ENCODE data around the gene UMODL1.
"Not testable (repeated sequence)": the region's sequence is repeated elsewhere in the genome, so short reads cannot be mapped to it uniquely, and the experiment has no call there.

UMODL1 gene

DNA sequence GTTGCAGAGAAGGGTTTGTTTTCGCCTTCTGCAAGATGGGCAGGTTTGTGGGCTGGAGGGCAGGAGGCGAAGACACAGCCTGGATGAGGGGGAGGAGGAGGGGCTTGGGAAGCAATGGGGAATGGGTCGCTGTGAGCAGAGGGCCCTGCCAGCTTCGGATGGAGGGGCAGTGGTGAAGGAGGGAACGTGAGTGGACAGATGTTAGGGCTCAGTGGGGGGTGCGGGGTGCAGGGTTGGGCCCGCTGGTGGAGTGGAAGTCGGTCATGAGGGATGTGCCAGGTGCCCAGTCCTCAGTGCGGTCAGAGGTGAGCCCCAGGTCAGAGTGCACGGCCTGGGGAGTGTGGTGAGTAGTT, 92.4 kb downstream of the UMODL1 start:
- no peak for DNase-seq (ENCODE audit: low read depth, low spot score)

DNA sequence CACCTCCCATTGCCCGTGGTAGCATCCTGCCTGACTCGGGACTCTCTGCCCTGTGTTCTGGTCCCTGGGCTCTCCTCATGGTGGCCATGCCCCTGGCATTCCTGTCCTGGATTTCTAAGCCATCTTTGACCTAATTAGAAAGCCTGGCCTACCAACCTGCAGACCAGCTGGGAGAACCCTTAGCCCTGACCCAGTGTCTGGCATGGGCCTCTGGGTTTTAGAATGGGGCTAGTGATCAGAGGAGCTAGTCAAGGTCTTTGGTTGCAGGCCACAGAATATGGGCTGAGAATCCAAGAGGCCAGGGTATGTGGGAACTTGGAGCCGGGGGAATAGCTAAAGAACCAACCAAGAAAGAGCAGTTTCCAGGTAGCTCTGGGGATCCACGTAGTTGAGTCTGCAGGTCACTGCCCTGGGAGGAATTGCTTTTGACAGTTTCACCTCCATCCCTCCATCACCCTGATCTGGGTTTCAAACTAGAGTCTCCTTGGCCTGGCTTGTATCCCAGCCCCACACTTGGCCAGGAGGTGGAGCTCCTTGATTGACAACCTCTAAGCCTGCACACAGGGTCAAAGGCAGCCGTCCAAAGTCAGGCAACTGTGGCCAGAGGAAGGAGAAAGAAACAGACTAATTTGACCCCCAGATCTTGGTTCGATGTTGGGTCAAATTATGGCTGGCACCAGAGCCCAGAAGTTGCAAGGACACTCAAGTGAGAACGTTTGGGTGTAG, 93.1 kb downstream of the UMODL1 start:
- DNase-seq (ENCODE audit: low read depth, low spot score), result no peak

DNA sequence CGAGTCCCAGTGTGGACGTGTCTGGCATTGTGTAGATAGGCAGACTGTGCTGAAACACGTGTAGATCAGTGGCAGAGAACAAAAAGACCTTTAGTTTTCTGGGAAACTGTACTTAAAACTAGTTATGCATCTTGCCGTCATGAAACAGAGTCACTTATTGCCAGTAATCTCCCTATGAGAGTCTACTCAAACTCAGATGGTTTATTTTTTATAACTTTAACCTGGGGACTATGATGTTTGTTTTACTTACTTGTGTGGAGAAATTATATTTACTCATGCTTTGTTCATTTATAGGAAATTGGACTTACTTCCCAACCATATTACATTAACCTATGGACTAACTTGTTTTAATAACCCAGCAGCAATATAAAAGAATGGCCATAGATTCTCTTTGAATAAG, 93.7 kb downstream of the UMODL1 start:
- DNase-seq (ENCODE audit: low read depth, low spot score), result no peak

GRCh38 chr21:42165901-42166300, 94.8 kb downstream of the UMODL1 start:
- DNase-seq (ENCODE audit: low read depth, low spot score), result no peak

DNA sequence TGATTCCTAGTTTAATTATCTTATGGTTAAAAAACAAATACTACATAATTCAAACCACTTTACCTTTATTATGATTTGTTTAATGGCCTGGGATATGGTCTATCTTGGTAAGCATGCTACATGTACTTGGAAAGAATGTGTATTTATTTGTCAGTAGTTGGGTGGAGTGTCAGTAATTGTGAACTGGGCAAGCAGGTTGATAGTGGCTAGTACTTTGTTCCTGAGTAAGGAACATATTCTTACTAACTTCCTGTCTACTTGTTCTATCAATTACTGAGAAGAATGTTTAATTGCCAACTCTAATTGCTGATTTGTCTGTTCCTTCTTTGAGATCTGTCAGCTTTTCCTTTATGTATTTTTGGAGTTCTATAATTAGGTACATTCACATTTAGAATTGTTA, 98.6 kb downstream of the UMODL1 start:
- no peak for DNase-seq (ENCODE audit: low read depth, low spot score)

DNA sequence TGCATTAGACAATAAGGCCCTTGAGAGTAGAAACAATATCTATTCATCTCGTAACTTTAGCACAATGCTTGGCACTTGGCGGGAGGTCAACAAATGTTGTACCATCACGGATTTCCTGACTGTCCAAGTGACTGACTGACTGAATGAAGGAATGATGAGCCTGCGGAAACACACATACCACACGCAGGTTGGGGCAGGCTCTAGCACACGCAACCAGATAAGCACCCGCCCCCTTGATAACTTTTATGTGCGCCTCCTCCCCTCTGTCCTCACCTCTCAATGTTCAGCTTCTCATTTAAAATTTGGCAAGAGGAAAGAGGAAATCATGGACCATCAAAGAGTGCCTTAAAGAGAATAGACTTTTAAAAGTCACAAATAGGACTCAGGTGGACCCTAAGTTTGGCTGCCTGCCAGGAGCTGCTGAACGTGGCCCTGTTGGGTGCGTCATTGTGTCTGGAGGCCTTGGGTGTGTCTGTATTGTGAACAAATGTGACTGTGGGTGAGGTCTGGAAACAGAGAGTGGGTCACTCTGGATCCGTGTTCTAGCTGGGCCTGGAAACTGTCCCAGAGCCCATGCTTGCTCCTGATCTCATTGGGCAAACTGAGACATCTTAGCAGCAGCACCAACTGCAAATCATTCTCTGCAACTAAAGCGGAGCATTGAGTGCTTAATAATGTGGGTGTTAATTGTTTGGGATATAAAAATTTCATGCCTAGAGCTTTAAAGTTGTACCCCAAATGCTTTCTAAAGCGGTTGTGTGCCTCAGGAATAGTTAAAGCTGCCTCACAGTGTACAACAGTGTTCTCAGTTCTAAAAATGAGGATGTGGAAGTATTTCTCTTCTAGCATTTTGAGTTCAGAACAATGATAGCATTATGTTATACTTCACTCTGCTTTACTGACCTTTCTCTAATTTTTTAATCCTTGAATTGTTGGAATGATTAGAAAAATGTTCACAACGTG, 100.3 kb downstream of the UMODL1 start:
- no peak for DNase-seq (ENCODE audit: low read depth, low spot score)

DNA sequence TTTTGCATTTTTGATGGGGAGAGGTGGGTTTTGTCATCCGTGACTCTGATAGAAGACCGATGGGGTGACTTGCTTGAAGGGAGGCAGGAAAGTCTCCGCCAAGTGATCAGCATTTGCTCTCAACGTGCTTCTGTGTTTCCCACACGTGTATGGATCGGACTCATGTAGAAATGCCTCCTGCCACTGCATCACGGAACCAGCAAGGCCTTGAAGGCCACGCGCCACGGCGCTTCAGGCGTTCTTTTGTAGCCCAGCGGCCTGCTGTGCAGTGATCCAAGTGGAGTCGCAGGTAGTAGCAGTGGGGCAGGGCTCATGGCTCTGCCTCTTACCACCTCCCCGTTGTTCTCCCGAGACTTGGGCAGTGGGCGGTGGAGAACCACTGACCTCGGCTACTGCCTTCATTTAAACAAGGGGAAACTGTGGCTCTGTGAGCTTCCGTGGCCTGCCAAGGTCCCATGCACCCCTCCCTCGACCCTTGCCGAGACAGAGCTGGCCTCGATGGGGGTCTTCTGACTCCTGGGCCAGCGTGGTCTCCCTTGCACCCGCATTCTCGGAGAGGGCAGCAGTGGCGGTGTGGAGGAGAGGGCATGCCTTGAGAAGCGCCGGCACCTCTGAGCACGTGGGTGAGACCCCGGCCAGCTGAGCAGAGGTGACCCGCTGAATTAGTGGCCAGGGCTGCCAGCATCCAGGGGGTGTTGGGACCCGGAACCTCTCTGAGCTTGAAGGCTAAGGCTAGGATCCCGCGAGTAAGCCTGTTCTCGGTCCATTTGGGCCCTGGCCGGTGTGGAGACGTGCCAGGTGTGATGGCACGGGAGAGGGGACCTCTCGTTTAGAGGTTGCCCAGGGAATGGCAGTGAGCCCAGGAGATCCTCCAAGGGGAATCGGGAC, 101.7 kb downstream of the UMODL1 start:
- DNase-seq (ENCODE audit: low read depth, low spot score), result no peak

DNA sequence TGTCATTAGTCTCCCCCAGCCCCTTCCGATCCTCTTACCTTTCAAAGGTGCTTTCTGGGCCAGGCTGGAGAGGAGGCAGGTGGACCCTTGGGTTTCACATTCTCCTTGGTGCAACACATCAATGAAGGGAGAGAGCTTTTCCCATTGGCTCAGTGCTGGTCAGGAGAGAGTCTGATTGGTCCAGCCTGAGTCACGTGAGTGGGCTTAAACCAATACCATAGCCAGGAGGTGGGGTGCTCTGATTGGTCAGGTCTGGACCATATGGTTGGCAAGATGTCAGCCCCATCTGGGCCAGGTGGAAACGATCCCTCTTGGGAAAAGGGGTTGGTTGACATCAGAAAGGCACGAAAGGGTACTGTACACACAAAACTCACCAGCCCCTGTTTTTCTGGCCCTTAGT, 103.1 kb downstream of the UMODL1 start:
- DNase-seq (ENCODE audit: low read depth, low spot score), result no peak

DNA sequence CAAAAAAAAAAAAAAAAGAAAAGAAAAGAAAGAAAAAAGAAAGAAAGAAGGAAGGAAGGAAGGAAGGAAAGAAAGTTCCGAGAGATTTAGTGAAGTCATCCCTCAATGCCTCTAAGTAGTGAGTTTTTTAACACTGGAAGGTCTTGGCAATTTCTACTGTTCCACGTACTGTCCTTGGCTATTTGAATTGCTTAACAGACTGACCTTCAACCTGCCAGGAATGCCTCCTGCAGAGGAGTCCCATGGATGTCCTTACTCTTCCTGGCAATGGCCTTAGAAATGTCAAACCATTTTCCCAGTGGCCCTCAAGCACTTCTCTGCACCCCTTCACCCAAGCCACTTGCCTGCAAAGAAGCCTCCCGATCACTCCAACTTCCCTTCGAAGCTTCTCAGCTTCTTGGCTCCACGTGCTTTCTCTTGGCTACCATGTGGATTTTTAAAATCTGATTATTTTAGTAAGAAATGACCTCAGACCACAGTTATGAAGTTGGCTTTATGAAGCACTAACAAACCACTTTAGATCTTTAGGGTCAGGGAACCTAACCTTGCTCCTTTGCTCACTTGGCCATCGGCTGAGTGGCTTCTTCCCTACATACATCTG, 104.1 kb downstream of the UMODL1 start:
- no peak for DNase-seq (ENCODE audit: low read depth, low spot score)

DNA sequence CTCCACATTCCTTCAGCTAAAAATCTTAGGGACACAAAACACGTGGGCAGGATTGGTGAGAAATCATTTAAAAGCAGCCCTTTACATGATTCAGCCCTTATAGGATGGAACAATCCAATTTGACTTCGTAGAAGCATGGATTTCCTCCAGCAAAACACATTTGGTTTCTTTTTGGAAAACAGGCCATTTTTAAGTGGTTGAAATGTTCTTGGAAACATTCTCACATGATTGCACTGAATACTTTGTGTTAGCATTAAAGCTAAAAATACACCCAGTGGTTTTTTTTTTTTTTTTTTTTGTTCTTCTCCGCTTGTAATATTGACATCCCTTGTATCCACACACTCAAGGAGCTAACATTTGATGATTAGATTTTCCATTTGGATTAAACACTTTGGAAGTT, 105.7 kb downstream of the UMODL1 start:
- no peak for DNase-seq (ENCODE audit: low read depth, low spot score)

DNA sequence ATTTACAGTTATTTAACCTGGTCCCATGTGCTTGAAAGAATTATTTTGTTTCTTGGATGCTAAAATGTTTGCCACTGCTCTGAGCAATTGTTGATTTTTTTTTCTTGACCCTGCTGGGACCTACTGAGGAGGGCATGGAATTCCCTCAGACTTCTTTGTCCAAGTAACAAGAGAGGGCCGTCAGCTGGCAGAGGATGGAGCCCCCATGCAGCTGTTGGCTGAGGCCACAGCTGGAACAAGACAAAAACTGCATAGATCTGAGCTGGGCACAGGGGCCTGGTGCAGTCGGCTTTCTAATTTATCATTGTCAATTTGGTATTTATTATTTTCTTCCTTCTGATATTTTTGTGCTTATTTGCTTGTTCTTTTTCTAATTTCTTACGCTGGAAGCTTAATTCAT, 108.2 kb downstream of the UMODL1 start:
- no peak for DNase-seq (ENCODE audit: low read depth, low spot score)

GRCh38 chr21:42180001-42180400, 108.9 kb downstream of the UMODL1 start:
- DNase-seq (ENCODE audit: low read depth, low spot score), result not testable (repeated sequence)

DNA sequence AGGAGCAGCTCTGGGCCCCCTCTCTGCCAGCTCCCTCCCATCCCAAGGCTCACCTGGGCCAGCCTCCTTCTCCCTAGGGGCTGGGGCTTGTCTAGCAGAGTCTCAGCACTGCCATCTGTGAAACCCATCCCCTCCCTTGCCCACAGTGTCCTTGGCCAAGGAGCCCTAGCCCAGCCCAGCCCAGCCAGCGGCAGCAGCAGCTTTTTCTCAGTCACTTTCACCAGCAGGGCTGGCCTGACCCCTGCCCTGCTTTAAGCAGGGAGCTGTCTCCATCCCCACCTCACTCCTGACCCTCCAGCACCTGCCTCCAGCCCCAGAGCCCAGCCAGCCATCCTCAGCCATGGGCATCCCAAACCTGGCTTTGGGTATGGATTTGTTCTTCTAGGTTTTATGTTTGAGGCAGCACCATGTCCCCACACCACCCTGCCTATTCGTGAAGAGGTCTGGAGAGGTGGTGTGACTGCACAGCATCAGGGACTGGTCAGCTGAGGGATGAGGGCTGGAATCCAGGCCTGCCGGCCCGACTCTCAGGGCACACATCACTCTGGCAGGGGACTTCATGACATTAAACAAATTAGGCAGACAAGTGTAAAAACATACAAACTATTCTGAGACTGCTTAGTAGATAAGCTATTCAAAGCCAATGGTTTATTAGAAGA, 111.7 kb downstream of the UMODL1 start:
- DNase-seq (ENCODE audit: low read depth, low spot score), result no peak

DNA sequence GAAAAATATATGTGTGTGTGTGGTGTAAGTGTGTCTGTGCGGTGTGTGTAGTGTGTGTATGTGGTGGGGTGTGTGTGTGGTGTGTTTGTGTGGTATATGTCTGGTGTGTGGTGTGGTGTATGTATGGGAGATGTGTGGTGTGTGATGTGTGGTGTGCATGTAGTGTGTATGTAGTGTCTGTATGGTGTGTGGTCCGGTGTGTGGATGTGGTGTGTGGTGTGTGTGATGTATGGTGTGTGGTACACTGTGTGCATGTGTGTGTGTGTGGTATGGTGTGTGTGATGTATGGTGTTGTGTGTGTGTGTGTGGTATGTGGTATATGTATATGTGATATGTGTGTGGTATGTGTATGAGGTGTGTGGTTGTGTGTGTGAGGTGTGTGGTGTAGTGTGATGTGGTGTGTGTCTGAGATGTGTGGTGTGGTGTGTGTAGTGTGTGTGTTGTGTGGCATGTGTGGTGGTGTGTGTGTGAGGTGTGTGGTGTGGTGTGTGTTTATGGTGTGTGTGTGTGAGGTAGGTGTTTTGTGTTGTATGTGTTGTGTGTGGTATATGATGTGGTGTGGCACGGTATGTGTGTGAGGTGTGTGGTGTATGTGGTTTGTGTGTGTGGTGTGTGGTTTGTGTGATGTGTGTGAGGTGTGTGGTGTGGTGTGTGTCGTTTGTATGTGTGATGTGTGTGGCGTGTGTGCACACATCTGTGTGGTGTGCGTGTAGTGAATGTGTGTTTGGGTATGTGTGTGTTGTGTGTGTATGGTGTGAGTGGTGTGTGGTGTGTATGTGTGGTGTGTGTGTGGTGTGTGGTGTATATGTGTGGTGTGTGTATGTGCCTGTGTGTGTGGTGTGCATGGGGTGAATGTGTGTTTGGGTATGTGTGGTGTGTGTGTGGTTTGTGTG, 112.5 kb downstream of the UMODL1 start:
- DNase-seq (ENCODE audit: low read depth, low spot score), result no peak

- no peak for DNase-seq (ENCODE audit: low read depth, low spot score)
Measured at GRCh38 chr21:42186591-42186990, 115.5 kb downstream of the UMODL1 start.

DNA sequence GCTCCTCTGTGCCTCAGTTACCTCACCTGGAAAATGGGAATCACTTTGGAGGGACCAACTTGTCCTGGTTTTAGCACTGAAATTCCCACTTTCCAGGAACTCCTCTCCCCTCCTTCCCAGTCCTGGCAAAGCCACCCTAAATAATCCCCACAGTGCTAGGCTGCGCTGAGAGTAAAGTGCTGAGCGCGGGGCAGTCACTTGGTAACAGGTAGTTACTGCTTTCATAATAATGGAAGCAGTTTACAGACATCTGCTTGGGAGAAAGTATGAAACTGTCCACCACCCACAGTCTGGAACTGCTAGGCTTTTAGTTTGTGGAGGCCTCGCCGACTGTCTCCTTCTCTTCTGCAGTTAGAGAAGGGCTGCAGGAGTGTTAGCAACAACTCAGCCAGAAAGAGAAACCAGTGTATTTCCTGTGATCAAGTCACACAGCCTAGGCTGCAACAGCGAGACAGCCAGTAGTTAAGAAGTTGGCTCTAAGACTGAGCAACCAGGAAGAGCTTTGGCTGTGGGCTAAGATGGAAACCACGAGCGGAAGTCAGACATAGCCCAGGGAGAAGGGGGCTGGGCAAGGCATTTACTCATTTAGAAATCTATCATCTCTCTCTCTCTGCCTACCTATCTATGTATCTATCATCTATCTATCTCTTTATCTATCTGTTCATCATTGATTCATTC, 117.0 kb downstream of the UMODL1 start:
- DNase-seq (ENCODE audit: low read depth, low spot score), result no peak

DNA sequence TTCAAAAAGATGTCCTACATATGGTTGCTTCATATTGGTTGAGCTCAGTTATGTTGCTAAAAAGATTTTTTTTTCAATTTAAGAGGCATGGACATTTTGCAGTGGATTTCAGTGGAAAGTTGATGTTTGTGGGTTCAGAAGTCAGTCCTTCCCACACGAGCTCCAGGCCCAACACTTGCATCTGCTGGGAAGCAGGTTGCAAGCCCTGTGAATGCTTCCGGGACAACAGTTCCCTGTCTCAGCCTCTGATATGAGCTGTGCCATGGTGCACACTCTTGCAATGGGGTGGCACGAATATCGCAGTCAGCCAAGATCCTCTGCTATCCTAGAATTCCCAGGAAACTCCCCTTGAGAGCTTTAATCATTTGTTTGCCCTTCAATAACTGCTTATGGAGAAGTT, 117.5 kb downstream of the UMODL1 start:
- DNase-seq (ENCODE audit: low read depth, low spot score), result no peak

- no peak for DNase-seq (ENCODE audit: low read depth, low spot score)
Measured at GRCh38 chr21:42189431-42189830, 118.3 kb downstream of the UMODL1 start.

DNA sequence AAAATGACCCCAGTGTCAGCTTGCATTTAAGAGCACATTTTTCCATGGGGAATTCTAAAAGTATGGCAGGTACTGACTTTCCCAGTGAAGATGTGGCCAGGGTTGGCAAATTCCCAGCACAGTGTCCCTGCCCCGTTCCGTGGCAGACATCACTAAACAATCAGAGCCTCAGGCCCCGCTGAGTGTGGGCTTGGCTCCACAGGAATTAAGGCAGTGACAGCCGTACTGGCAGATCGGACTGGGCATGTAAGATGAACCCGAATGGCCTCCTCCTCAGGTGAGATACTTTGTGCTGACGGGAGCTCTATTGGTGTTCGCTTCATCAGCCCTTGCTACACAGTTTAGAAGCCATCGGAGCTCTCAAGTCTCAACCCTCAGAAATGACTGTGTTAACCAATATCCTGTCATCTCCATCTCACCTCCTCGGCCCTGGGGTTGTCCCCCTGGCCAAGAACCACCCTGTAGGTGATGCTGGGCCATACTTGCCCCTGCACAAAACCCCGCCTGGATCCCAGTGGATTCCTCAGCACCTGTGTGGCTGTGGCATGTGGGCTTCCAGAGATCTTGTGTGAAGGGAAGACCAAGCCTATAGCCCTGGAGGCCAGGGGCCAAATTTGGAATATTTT, 118.9 kb downstream of the UMODL1 start:
- DNase-seq (ENCODE audit: low read depth, low spot score), result no peak

Measured in astrocyte of the hippocampus (primary cell).